Dendritic cell treated with granulocyte-macrophage colony-stimulating factor and Interleukin-4, amounts not matched to agents 40 ng/mL and 50 ng/mL, for 4 days (primary cell): ENCODE results near the gene CTLA4.

Experiments used
- H3K27ac Mint-ChIP-seq: one replicate; pipeline ENCODE4 v1.8.0; 2022; ENCODE audit warnings: mild to moderate bottlenecking, mixed read lengths
- H3K27me3 Mint-ChIP-seq: one replicate; pipeline ENCODE4 v1.8.0; 2022; ENCODE audit warnings: mild to moderate bottlenecking, mixed read lengths
- H3K36me3 Mint-ChIP-seq: one replicate; pipeline ENCODE4 v1.8.0; 2022; ENCODE audit warnings: low read depth, mixed read lengths
- H3K4me1 Mint-ChIP-seq: one replicate; pipeline ENCODE4 v1.8.0; 2022; ENCODE audit warnings: low read depth, mixed read lengths
- H3K4me3 Mint-ChIP-seq: one replicate; pipeline ENCODE4 v1.8.0; 2022; ENCODE audit warnings: mild to moderate bottlenecking, moderate library complexity, mixed read lengths
- H3K9me3 Mint-ChIP-seq: one replicate; pipeline ENCODE4 v1.8.0; 2022; ENCODE audit warnings: mixed read lengths
- intact Hi-C: fragments of 100-400 bp; cut with micrococcal nuclease; formaldehyde crosslinking; loops from one replicate; pipeline ENCODE4 v1.15.0; 2022

The CTLA4 gene

GRCh38 chr2:203889944-203890343, 22.4 kb downstream of the CTLA4 start:
- H3K27ac Mint-ChIP-seq: no peak overlapping the region
- no peak overlapping the region for H3K4me3 Mint-ChIP-seq
- H3K4me1 Mint-ChIP-seq: peaks cover 73% of the 10 kb centered on the region
- intact Hi-C loops: no loop called here
- H3K27me3 Mint-ChIP-seq: no peaks in the 10 kb centered on the region
- no peaks in the 10 kb centered on the region for H3K9me3 Mint-ChIP-seq
- no peaks in the 10 kb centered on the region for H3K36me3 Mint-ChIP-seq

DNA sequence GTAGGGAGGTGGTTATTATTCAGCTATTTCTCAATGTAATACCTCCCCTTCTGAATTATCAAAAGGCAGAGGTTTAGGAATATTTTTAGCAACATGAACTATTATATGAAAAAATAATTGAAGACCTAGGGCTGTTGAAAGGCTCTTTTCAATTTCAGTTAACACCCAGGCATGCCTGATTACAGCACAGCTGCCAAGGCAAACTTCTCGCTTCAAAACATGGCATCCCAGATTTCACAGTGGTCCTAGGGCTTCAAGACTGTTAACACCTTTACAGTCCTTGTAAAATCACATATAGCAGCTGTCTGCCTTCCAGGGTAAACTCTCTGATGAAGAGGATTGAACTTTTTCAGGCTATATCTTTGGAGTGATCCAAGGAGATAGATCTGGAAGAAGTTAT, 23.2 kb downstream of the CTLA4 start:
- H3K4me1 Mint-ChIP-seq: peaks cover 73% of the 10 kb centered on the region
- no peaks in the 10 kb centered on the region for H3K9me3 Mint-ChIP-seq
- intact Hi-C loops: no loop called here
- H3K27ac Mint-ChIP-seq: peak overlapping the region; percentile 74
- H3K36me3 Mint-ChIP-seq: no peaks in the 10 kb centered on the region
- no peak overlapping the region for H3K4me3 Mint-ChIP-seq
- no peaks in the 10 kb centered on the region for H3K27me3 Mint-ChIP-seq

- peak overlapping the region; percentile 74 for H3K27ac Mint-ChIP-seq
Observed at GRCh38 chr2:203891474-203891873, 23.9 kb downstream of the CTLA4 start.

GRCh38 chr2:203892207-203892606, 24.6 kb downstream of the CTLA4 start:
- no peaks in the 10 kb centered on the region for H3K27me3 Mint-ChIP-seq
- no peaks in the 10 kb centered on the region for H3K36me3 Mint-ChIP-seq
- no peaks in the 10 kb centered on the region for H3K9me3 Mint-ChIP-seq
- peak overlapping the region; percentile 74 for H3K27ac Mint-ChIP-seq
- intact Hi-C loops: no loop called here
- peaks cover 71% of the 10 kb centered on the region for H3K4me1 Mint-ChIP-seq
- H3K4me3 Mint-ChIP-seq: no peak overlapping the region

More at GRCh38 chr2:203891474-203891873, 23.9 kb downstream of the CTLA4 start:
- Mint-ChIP-seq H3K9me3 (no peaks in the 10 kb centered on the region), H3K4me1 (peaks cover 71% of the 10 kb centered on the region), H3K27me3 (no peaks in the 10 kb centered on the region), H3K4me3 (no peak overlapping the region), H3K36me3 (no peaks in the 10 kb centered on the region)
- intact Hi-C loops: no loop called here

GRCh38 chr2:203893401-203893800, 25.8 kb downstream of the CTLA4 start:
- Mint-ChIP-seq H3K9me3 (no peaks in the 10 kb centered on the region), H3K27ac (no peak overlapping the region), H3K4me1 (peaks cover 72% of the 10 kb centered on the region), H3K36me3 (no peaks in the 10 kb centered on the region), H3K27me3 (no peaks in the 10 kb centered on the region), H3K4me3 (no peak overlapping the region)
- intact Hi-C loops: no loop called here

- H3K4me1 Mint-ChIP-seq: peaks cover 73% of the 10 kb centered on the region
- intact Hi-C loops: no loop called here
- H3K4me3 Mint-ChIP-seq: no peak overlapping the region
- no peaks in the 10 kb centered on the region for H3K27me3 Mint-ChIP-seq
- no peaks in the 10 kb centered on the region for H3K9me3 Mint-ChIP-seq
- peaks cover 2% of the 10 kb centered on the region for H3K36me3 Mint-ChIP-seq
- no peak overlapping the region for H3K27ac Mint-ChIP-seq
Observed at GRCh38 chr2:203893840-203894239, 26.3 kb downstream of the CTLA4 start.

- peaks cover 6% of the 10 kb centered on the region for H3K36me3 Mint-ChIP-seq
- no peaks in the 10 kb centered on the region for H3K27me3 Mint-ChIP-seq
- intact Hi-C loops: no loop called here
- H3K4me1 Mint-ChIP-seq: peaks cover 77% of the 10 kb centered on the region
- H3K27ac Mint-ChIP-seq: peak overlapping the region; percentile 30
- no peaks in the 10 kb centered on the region for H3K9me3 Mint-ChIP-seq
- no peak overlapping the region for H3K4me3 Mint-ChIP-seq
Observed at GRCh38 chr2:203894262-203894661, 26.7 kb downstream of the CTLA4 start.

DNA sequence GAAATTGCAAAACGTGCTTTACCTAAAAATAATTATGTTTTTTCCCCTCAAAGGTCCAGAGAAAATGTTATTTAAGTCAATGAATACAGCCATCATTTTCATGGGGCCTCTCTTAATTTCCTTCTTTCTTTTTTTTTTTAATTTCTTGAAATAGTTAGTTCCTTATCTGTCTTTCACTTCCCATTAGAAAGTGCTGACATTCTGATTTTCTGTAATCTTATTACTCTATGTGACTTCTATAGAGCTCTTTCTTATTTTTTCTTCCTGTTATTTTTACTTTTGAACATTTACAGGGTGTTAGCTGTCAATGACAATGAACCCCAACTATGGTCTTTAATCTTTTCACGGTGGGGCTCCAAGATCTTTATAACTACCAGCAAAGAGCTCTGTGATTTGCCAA, 30.0 kb downstream of the CTLA4 start:
- H3K27ac Mint-ChIP-seq: peak overlapping the region; percentile 93
- peaks cover 77% of the 10 kb centered on the region for H3K4me1 Mint-ChIP-seq
- intact Hi-C loops: no loop called here
- H3K4me3 Mint-ChIP-seq: no peak overlapping the region
- H3K27me3 Mint-ChIP-seq: no peaks in the 10 kb centered on the region
- H3K36me3 Mint-ChIP-seq: peaks cover 32% of the 10 kb centered on the region
- peaks cover 23% of the 10 kb centered on the region for H3K9me3 Mint-ChIP-seq

DNA sequence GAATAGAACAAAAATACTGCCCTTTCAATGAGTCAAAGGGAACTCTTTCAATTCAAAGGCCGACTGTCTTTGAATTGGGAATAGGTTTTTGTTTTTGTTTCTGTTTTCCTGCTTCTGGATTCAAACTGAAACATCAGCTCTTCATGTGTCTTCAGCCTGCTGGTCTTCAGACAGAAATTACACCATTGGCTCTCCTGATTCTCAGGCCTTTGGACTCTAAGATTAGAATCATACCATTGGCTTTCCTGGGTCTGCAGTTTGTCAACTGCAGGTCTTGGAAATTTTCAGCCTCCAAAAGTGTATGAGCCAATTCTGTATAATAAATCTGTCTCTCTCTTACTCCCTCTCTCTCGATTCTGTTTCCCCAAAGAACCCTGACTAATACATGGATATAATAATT, 31.1 kb downstream of the CTLA4 start:
- H3K4me3 Mint-ChIP-seq: no peak overlapping the region

GRCh38 chr2:203900253-203900652, 32.7 kb downstream of the CTLA4 start:
- Mint-ChIP-seq H3K36me3 (peaks cover 38% of the 10 kb centered on the region), H3K4me3 (no peak overlapping the region), H3K27me3 (no peaks in the 10 kb centered on the region), H3K27ac (peak overlapping the region; percentile 77), H3K9me3 (peaks cover 24% of the 10 kb centered on the region), H3K4me1 (peaks cover 56% of the 10 kb centered on the region)
- intact Hi-C loops: no loop called here

More for the DNA sequence above, 31.1 kb downstream of the CTLA4 start:
- intact Hi-C loops: no loop called here
- H3K36me3 Mint-ChIP-seq: peaks cover 38% of the 10 kb centered on the region
- peaks cover 72% of the 10 kb centered on the region for H3K4me1 Mint-ChIP-seq
- no peaks in the 10 kb centered on the region for H3K27me3 Mint-ChIP-seq
- H3K27ac Mint-ChIP-seq: peak overlapping the region; percentile 93
- peaks cover 24% of the 10 kb centered on the region for H3K9me3 Mint-ChIP-seq

- intact Hi-C loops: no loop called here
Observed at GRCh38 chr2:203904022-203904421, 36.5 kb downstream of the CTLA4 start.

DNA sequence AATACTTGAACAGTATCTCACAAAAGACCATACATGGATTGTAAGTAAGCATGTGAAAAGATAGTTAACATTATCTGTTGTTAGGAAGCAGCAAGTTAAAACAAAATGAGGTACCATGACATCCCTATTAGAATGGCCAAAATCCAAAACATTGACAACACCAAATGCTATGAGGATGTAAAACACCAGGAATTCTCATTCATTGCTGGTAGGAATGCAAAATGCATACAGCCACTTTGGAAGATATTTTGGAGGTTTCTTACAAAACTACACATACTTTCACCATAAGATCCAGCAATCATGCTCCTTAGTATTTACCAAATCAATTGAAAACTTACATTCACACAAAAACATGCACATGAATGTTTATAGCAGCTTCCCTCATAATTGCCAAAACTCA, 38.1 kb downstream of the CTLA4 start:
- intact Hi-C loops: no loop called here
- Mint-ChIP-seq H3K27me3 (no peaks in the 10 kb centered on the region), H3K36me3 (peaks cover 30% of the 10 kb centered on the region), H3K4me1 (peaks cover 17% of the 10 kb centered on the region), H3K4me3 (no peak overlapping the region), H3K27ac (no peak overlapping the region), H3K9me3 (peaks cover 29% of the 10 kb centered on the region)

More at GRCh38 chr2:203904022-203904421, 36.5 kb downstream of the CTLA4 start:
- peaks cover 34% of the 10 kb centered on the region for H3K9me3 Mint-ChIP-seq
- H3K27ac Mint-ChIP-seq: no peak overlapping the region
- no peak overlapping the region for H3K4me3 Mint-ChIP-seq
- no peaks in the 10 kb centered on the region for H3K27me3 Mint-ChIP-seq
- peaks cover 39% of the 10 kb centered on the region for H3K36me3 Mint-ChIP-seq
- H3K4me1 Mint-ChIP-seq: peaks cover 27% of the 10 kb centered on the region

DNA sequence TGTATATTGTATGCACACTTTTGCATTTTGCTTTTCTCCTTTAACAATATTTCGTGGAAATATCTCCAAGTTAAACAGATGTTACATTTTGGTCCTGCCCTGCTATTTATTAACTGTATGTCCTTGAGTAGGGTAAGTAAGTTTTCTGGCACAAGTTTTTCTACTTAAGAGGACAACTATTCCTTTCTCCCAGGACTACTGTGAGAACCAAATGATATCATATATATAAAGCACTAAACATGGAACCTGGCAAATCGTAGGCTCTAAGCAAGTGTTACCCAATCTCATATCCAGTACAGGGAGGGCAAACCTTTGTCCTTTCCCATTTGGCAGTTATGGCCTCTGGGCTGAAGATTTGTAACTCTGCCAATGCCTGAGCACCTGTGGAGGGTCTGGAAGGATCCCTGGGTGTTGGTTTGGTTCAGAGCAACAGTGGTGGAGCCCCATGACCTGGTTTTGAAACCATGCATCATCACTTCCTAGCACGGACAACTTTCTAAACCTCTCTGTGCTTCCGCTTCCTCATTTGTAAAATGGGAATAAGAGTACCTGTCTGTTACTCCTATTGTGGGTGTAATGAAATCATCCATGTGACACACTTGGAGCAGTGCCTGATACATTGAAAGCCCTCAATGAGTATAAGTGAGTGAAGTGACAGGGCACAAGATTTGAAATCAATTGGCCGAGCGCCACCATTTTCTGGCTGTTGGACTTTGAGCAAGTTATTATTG, 40.7 kb downstream of the CTLA4 start:
- intact Hi-C loops: loop anchor here (2.0 kb wide), 3 partner anchors 37 to 257 kb away; no protein-coding TSS in a partner anchor
- H3K36me3 Mint-ChIP-seq: peaks cover 6% of the 10 kb centered on the region
- H3K27me3 Mint-ChIP-seq: no peaks in the 10 kb centered on the region
- peak overlapping the region; percentile 88 for H3K27ac Mint-ChIP-seq
- peaks cover 13% of the 10 kb centered on the region for H3K4me1 Mint-ChIP-seq
- H3K9me3 Mint-ChIP-seq: peaks cover 10% of the 10 kb centered on the region
- H3K4me3 Mint-ChIP-seq: no peak overlapping the region

GRCh38 chr2:203908797-203909185, 41.2 kb downstream of the CTLA4 start:
- intact Hi-C loops: loop anchor here (1.0 to 2.0 kb wide), 4 partner anchors 38 to 424 kb away; no protein-coding TSS in a partner anchor
- Mint-ChIP-seq H3K4me1 (peaks cover 16% of the 10 kb centered on the region), H3K27me3 (no peaks in the 10 kb centered on the region), H3K27ac (peak overlapping the region; percentile 88), H3K4me3 (no peak overlapping the region), H3K36me3 (peaks cover 6% of the 10 kb centered on the region), H3K9me3 (peaks cover 10% of the 10 kb centered on the region)
